HG03354 (cell line): ENCODE data around the gene ZNF423.

Source experiments
- ATAC-seq: cut with Tn5 transposase; IDR thresholded peaks from one replicate; pipeline ENCODE4 v1.9.1; 2021; ENCODE audit warnings: mild to moderate bottlenecking; ENCODE audit not compliant: unreplicated experiment, poor library complexity, severe bottlenecking

ZNF423 gene

DNA sequence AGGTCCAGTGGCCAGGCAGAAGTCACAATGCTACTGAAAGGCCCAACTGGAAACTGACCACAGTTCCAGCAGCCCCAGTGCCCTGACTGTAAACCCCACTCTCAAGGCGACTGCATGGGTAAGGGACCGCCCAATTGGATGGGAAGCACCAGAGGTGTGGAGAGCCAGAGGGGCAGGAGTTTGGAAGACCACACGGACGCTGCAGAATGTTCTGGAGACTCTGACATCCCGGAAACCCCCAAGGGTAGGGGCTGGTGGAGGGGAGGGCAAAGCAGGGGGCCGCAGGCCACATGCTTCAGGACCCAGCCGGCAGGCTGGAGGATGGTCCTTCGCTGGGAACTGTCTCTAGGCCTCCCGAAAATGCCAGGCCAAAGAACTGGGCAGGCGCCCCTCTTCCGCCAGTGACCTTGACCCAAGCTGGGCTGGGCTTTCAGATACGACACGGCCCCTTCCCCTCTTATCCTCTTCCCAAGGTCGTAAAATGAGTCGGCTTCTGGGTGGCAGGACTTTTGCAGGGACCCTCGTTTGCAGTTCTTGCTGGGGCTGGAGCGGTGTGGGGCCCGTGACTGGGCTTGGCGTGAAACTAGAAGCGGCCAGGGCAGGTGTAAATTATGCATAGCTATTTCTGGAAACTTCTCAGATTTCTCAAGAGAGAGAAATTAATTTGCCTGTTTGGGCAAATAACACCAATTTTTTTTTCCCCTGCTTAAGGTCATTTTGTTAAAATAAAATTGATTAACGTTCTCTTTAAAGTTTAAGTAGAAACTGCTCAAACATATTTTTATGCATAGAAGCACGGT is 372.1 kb downstream of the ZNF423 start:
- ATAC-seq = no peak

DNA sequence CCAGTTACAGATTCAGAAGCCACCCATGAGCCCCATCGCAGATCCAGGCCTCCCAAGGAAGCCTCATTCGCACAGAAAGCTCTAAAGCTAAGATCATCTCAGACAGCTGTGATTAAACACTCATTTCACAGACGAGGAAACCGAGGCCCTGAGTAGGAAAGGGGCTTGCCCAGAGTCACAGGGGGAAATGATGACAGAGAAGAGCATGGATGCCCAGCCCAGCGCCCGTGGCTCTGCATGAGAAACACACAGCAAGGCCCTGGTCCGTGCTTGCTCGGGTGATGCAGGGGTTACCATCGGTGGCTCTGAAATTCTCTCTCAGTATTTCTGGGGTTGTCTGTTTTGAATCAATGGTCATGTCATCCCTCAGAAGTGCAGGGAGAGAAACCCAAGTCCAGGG is 372.7 kb downstream of the ZNF423 start:
- no peak for ATAC-seq

DNA sequence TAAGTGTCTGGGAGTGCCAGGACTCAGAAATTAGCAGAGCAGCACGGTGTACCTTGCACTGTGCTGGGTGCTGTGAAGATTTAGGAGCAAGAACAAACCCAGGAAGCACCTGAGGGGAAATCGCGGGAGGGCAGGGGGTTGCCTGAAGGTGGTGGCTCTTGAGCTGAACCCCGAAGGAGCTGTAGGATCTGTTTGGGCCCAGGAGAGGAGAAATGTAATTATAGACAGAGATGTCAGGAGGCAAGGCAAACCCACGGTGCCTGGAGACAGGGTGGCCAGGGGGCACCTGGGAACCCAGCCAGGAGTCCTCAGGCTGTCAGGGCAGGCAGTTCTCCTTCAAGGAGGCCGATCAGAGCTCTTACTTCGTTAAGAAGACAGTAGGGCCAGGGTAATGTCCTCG is 373.2 kb downstream of the ZNF423 start:
- ATAC-seq = no peak

DNA sequence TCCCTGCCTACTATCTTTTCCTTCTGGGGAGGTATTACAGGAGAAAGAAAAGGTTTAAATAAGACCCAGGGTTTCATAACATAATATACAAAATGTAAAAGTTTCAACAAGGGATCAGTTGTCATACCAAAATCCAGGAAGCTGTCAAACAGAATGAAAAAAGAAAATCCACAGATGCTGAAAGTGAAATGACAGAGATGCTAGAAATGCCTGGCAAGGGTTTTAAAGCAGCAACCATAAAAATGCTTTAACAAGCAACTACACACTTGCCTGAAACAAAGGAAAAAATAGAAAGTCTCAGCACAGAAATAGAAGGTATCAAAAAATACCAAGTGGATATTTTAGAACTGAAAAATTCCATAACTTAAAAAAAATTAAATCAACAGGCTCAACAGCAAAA is 377.3 kb downstream of the ZNF423 start:
- ATAC-seq = no peak

DNA sequence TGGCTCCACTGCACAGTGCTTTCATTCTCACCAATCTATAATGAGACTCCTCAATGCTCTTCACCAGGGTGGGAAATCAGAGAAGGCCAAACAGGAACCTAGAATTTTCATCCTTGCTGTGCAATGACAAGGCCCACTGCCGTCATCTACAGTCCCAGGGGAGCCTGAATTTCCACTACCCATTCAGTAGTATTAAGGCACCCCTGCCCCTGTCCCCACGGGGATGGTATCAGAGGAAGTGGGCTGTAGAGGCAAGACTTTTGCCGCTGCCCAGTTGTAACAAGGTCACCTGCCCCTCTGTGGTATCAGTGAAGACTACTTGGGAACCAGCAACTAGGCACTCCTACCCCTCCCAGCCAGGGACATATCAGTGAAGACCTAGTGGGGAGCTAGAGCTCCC is 377.8 kb downstream of the ZNF423 start:
- peak; percentile 75 for ATAC-seq

DNA sequence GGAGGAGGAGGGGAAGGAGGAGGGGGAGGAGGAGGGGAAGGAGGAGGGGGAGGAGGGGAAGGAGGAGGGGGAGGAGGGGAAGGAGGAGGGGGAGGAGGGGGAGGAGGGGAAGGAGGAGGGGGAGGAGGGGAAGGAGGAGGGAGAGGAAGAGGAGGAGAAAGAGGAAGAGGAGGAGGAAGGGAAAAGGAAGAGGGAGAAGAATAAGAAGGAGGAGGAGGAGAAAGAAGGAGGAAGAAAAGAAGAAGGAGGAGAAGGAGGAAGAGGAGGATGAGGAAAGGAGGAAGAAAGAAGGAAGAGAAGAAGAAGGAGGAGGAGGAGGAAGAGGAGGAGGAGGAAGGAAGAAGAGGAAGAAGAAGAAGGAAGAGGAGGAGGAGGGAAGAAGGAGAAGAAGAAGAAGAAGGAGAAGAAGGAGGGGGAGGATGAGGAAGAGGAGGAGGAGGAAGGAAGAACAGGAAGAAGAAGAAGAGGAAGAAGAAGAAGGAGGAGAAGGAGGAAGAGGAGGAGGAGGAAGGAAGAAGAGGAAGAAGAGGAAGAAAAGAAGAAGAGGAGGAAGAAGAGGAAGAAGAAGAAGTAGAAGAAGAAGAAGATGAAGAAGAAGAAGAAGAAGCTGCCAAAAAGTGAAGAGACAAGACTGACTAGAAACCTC is 378.5 kb downstream of the ZNF423 start:
- no peak for ATAC-seq

DNA sequence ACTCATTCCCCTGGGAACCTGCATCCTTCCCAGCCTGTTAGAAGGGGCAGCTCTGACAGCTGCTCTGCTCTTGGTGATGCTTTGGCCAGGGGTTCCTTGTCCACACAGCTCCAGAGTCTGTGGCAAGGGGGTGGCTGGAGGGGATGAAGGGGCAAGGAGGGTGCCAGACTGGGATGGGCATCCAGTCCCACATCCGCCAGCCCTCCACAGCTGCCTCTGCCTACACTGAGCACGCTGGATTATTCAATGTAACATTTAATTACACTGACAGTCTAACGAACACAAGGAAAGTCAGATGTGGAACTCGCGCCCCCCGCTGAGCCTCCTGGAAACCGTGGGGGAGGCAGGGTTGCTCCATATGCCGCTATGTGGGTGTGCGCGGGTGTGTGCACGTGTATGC is 381.2 kb downstream of the ZNF423 start:
- ATAC-seq = no peak

DNA sequence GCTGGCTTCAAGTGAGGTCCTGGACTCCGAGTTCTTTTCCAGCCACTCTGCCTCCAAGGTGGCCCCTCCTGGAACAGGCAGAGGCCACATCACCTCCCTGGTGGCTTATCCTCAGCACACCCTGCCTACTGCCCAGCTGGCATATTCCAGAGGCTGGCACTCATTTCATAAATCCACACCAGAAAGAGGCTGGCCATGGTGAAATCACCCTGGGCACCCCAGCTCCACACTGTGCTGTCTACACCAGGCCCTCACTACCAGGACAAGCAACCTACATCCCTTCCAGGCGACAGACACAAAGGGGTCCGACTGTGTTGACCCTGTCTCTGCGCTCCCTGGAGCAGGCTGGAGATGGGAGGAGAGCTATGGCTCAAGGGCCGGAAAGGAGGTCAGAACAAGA is 382.1 kb downstream of the ZNF423 start:
- ATAC-seq = no peak

DNA sequence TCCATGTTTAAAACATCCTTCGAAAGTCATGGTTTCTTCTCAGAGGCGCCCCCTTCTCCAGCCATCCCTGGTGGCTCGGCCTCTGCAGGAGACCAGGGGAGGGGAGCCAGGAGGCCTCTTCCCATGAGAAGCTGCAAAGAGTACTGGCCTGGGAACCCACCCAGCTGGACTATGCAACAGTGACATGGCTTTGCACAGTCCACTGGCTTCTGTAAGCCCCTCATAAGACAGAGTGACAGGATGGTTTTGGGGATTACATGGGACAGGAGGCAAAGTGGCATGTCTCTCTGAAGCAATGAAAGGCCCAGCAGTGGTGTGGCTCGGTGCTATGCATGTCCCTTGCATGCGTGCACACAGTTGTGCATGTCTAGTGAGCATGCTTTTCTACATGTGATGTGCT is 382.8 kb downstream of the ZNF423 start:
- ATAC-seq = no peak

DNA sequence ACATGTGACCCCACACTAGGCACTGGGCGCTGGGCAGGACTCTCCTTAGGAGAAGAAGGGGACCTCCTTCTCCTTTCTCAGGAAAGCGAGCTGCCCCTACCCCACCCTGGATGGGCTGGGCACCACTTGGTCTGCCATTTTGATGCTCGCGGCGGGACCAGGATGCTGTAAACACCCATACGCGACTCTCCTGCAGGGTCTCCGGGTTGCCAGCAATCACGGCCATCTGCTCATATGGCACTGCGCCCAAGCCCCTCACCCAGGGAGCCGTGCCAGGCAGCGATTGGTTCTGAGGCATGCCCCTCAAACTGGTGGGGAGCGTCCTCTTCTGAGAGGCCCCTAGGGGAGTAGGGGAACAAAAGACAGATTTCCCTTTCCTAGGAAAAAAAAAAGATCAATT is 383.3 kb downstream of the ZNF423 start:
- no peak for ATAC-seq

DNA sequence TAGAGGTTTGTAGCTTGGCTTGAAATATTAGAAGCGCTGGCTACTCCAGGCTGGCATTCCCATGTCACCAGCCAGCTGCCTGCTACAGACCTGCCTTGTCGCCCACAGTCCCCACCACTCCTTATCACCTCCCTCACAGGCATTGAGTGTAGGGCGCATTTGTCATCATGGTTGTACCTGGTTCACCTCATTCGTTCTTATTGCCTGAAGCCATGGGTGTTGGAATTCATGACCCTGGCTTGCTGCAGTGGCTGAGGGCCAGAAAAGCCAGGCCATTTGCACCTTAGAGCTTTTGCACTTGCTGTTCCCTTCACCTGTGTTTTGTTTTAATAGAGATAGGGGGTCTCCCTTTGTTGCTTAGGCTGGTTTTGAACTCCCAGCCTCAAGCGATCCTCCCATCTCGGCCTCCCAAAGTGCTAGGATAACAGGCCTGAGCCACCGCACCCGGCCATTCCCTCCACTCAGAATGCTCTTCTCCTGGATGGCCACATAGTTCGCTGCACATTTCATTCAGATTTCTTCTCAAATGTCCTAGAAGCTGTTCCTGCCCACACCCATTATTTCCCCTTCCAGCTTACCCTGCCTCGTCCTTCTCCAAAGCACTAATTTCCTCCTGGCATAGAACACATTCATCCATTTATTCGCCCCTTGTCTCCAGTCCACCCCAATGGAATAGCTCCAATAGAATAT is 384.7 kb downstream of the ZNF423 start:
- no peak for ATAC-seq

DNA sequence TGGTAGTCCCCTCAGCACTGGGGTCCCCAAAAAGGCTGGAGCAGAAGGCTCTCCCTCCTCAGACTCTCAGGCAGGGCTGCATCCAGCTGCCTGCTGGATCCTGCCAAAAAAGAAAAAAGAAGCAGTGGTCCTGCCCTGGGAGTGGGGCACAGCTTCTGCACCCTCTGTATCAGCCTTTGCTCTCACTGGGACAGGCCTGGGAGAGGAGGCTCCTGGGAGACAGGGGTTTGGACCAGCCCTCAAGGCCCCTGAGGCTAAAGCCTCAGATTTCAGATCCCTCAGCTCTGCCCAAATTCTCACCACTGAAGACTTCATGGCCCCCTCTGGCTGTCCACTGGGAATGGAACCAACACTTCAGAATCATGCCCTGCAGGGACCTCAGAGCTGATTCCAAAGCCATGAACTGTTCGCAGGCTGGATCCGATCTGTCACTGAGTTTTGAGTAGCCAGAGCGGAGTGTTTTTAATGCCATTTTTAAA is 385.4 kb downstream of the ZNF423 start:
- ATAC-seq = no peak

DNA sequence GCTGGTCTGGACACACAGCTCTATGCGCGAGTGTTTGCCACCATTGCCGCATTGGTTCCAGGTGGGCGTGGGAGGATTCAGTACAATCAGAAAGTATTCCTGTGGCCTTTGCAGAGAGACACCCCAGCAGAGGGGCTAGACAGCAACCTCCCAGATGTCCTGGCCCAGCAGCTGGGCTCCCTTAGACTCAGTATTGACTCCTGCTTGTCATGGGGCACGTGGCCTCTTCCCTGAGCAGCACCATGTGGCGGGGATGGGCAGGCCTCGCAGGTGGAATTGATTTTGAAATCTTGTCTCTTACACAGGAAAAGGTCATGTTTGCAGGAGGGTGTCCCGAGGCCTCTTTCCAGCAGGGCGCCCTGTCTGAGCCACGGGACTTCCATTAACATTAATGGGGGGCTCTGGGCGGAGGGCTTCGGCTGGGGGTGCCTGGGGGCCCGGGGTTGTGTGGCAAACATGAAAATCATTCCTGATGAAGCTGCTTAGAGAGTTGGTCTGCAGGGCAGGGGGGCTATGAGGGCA is 385.9 kb downstream of the ZNF423 start:
- ATAC-seq = no peak

DNA sequence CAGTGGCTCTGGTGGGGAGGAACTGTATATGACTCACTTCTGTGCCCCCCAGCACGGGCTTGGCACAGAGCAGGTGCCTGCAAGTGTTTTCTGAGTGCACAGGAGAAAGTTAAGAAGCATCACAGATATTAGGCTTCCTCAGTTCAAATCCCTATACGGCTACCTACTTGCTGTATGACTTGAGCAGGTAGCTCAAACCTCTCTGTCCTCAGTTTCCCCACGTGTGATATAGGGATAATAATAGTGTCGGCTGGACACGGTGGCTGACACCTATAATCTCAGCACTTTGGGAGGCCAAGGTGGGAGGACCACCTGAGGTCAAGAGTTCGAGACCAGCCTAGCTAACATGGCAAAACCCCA is 386.6 kb downstream of the ZNF423 start:
- no peak for ATAC-seq

DNA sequence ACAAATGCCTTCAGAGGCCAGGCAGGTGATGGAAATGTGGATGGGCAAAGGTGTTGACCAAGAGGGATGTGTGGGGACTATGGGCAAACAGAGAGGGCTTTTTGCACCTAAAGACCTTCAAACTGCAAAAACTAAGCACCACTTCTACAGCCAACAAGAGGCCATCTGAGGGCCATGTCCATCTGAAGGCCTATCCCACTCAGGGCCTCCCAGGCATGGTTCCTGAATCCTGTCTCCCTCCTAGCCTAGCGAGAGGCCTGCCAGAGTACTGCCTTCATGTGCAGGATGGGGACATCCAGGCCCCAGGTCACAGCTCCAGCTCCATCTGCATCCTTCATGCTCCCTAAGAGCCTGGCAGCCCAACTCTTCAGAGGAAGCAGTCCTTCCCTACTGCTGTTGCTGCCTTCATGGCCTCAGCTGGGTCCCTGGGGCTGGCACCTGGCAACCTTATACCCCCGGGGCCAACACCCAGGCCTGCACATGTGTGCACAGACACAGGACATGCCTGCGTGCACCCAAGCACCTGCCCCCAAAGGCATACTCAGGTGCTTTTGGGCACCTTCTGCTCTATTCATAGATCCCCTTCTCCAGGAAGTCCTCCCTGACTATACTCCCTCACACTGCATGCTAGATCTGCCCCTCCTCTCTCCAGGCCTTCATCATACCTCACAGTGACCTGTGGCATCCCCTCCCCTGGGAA is 387.2 kb downstream of the ZNF423 start:
- ATAC-seq = no peak

DNA sequence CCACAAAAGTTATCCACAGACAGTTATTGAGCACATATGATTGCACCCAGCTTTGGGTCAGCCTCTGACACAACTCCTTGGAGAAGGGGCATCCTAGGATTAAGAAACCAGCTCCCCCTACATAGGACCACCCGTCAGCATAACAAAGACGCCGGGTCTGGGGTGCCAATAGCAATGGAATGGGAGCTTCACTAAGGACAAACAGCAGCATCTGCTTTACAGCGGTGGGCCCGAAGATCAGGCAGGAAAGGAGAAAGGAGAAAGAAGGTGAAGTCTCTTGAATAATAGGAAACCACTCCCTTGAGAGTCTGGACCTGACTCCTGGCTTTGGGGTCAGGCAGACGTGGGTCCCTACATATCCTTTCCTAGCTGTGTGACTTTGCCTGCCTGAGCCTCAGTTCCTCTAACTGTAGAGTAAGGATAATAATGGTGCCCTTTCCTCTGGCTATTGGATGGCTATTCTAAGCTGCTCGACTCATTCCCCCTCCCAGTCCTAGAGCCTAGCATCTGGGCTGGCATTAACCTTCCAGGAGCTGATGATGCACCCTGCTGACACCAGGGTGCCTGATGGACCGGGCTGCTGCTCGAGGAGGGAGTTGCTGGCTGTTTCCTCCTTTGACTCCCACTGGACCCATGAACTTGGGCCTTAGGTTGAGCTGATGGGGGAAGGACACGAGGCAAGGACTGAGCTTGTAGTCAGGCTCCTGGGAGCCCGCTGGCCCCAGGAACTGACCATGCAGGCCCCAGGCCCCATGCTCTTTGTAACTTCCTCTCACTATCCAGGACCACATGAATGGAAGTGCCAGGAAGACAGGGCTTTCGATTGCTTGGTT is 388.2 kb downstream of the ZNF423 start:
- ATAC-seq = no peak

DNA sequence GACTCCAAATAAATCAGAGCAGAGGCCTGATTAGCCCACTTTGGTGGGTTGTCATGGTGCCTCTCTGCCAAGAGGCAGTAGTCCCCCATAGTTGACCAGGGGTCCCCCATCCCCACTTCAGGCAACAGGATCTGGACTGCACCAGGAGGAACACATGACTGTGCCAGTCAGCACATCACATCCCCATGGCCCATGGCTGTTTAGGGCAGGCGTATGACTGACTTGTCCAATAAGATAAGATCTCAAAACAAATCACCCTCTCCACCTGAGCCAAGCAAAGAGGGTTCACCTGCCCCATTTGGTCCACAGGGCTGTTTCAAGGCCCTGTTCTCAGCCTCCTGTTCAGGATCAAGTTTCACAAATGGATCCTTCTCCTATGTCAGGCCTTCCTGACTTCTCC is 389.0 kb downstream of the ZNF423 start:
- no peak for ATAC-seq

DNA sequence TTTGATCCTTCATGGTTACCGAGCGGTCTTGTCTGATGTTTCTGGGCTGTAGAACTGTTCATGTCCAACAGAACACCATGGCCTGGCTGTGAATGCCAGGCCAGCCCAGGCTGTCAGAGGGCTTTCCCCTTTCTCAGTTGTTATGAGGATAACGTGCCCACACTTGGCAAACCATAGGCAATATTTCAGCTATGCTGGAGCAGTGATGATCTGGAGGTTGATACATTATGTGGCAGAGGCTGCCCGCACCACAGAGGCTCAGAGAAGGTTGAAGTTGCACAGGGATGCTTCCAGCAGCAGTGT is 389.4 kb downstream of the ZNF423 start:
- no peak for ATAC-seq

DNA sequence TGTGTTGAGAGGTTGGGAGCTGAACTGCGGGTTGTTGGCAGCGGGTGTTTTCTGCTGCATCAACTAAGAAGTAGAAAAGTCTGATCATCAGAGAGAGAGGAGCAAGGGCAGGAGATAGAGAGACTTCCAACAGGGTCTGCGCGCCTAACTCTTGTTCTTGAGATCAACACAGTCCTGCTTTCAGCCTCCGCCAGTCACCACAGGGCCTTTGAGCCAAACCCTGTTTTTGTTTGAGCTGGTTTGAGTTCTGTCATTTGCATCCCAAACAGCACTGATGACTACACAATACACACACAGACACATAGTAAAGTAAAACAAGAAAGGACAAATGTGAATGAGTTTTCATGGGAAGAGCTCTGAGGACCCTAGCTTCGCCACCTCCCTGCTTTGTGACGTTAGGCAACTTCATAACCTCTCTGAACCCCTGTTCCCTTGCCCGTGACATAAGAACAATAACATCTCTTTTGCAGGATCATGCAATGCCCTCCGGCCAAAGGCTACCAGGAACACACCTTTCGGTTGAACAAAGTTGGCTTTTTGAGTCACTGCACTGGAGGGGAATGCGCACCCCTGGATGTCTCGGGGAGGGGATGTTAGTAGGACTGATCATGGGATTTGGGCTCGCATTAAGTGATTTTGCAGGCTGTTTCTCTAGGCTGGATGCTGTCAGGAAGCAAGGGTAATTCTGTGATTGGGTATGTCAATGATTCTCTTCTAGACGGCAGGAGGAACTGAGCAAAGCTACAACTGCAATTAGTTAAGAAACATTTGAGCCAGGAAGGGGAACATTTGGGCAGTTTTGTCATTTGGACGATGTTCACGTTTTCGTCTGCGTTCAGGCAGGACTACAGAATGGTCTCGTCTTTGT is 390.0 kb downstream of the ZNF423 start:
- no peak for ATAC-seq
